Panc1 (cell line): ENCODE data around the gene MCU. TPM values are rescaled to one million over a fixed set of nuclear protein-coding genes. Genes with fewer than 3 reads are reported as not detected.

Source experiments
- ATAC-seq: fragments of 200-7000 bp; cut with Tn5 transposase; 2 replicates; pipeline ENCODE4 v1.9.1; 2020; ENCODE audit warnings: mild to moderate bottlenecking, moderate library complexity
- BruUV-seq: library from RNA; stranded (reverse); fragments of 400-500 nt; replicated peaks from 2 replicates; lab custom pipeline; 2021; lab: Mats Ljungman, UMichigan
- CTCF ChIA-PET: fragments of 300-600 bp; sonication (Branson Sonifier 250); formaldehyde crosslinking; loops from one replicate; lab custom pipeline; 2022; ENCODE audit warnings: antibody characterized with exemption; lab: Charles Lee
- POLR2A ChIA-PET: fragments of 300-600 bp; sonication (Branson Sonifier 250); formaldehyde crosslinking; loops from one replicate; lab custom pipeline; 2022; ENCODE audit warnings: antibody characterized with exemption; lab: Charles Lee
- DNase-seq: peaks from one replicate; pipeline ENCODE4 v3.0.0-alpha.2; 2010; ENCODE audit warnings: low read depth, low spot score
- H3K27ac ChIP-seq: 2 replicates; pipeline ENCODE4 v1.5.1; 2011; ENCODE audit warnings: mild to moderate bottlenecking, low read length, inconsistent platforms
- H3K27me3 ChIP-seq: fragments of 200-500 bp; sonication (Bioruptor generic); 2 replicates; pipeline ENCODE4 v1.6.0; 2014; ENCODE audit warnings: low read length, inconsistent platforms; ENCODE audit not compliant: control insufficient read depth, insufficient read depth
- H3K36me3 ChIP-seq: fragments of 200-500 bp; sonication (Bioruptor generic); 2 replicates; pipeline ENCODE4 v1.5.1; 2014; ENCODE audit warnings: inconsistent platforms, mild to moderate bottlenecking, low read length, moderate library complexity; ENCODE audit not compliant: control insufficient read depth, insufficient read depth
- H3K4me1 ChIP-seq: 2 replicates; pipeline ENCODE4 v1.5.1; 2011; ENCODE audit warnings: inconsistent platforms, mild to moderate bottlenecking, low read length, moderate library complexity; ENCODE audit not compliant: control insufficient read depth, insufficient read depth
- H3K4me3 ChIP-seq, 2 experiments: 2 replicates each; pipeline ENCODE4 v1.5.1; 2011 to 2012; ENCODE audit warnings: low read depth in 2 of 2, low read length in 2 of 2, mild to moderate bottlenecking in 2 of 2, inconsistent platforms in 1 of 2, moderate library complexity in 1 of 2
- H3K9me3 ChIP-seq: fragments of 200-500 bp; sonication (Bioruptor generic); 2 replicates; pipeline ENCODE4 v1.5.1; 2014; ENCODE audit warnings: low read depth, mild to moderate bottlenecking, inconsistent platforms, low read length, moderate library complexity; ENCODE audit not compliant: control insufficient read depth, insufficient read depth
- POLR2AphosphoS5 ChIP-seq: IDR thresholded peaks from 2 replicates; pipeline ENCODE4 v1.6.1; 2012; ENCODE audit warnings: mild to moderate bottlenecking, low read depth, low read length, moderate library complexity
- REST ChIP-seq, 2 experiments: IDR thresholded peaks; 2 replicates each; pipeline ENCODE4 v1.6.1; 2011 to 2012; ENCODE audit warnings: low read depth in 2 of 2, control low read depth in 1 of 2, low read length in 1 of 2, mild to moderate bottlenecking in 1 of 2, moderate library complexity in 1 of 2; ENCODE audit not compliant: insufficient read depth in 1 of 2
- SIN3A ChIP-seq: IDR thresholded peaks from 2 replicates; pipeline ENCODE4 v1.6.1; 2012; ENCODE audit warnings: low read depth, mild to moderate bottlenecking, low read length, moderate library complexity, borderline replicate concordance; ENCODE audit not compliant: insufficient read depth
- TCF7L2 ChIP-seq: IDR thresholded peaks from 2 replicates; pipeline ENCODE4 v1.6.1; 2011; ENCODE audit warnings: mild to moderate bottlenecking, low read depth, low read length, inconsistent platforms
- in situ Hi-C: cut with HindIII; loops from 2 replicates; pipeline ENCODE4 v1.10.0; 2016; ENCODE audit warnings: low sequenced_read_pairs, low pct_unique_long_range_greater_than_20kb
- intact Hi-C: fragments of 100-400 bp; cut with micrococcal nuclease; formaldehyde crosslinking; loops from one replicate; pipeline ENCODE4 v1.10.0; 2022; ENCODE audit not compliant: unreplicated experiment
- total RNA-seq: library from RNA; stranded (reverse); gene quantifications from one replicate; pipeline ENCODE4 v1.2.1, GENCODE V29; 2021; ENCODE audit not compliant: unreplicated experiment
- TF ChIP-seq, protein P1 (sequence below): fragments of 450-650 bp; IDR thresholded peaks from 2 replicates; pipeline ENCODE4 v1.5.1; 2017; ENCODE audit warnings: mild to moderate bottlenecking

The MCU gene
- total RNA-seq, 1 experiment from 2014 or later = 31.6 TPM

GRCh38 chr10:72810976-72811375, 119.0 kb downstream of the MCU start:
- intact Hi-C loops = no loop called here
- TF ChIP-seq TCF7L2 (0 out of 2 replicates have a peak, but pooled peaks have one; percentile 43), REST (IDR thresholded peaks at IDR 0.05; ENCODE audit: insufficient read depth in 1 of 2, low read depth in 2 of 2, low read length in 1 of 2) (no peak), SIN3A (no peak), POLR2AphosphoS5 (no peak)
- TF ChIP-seq, protein P1, sequence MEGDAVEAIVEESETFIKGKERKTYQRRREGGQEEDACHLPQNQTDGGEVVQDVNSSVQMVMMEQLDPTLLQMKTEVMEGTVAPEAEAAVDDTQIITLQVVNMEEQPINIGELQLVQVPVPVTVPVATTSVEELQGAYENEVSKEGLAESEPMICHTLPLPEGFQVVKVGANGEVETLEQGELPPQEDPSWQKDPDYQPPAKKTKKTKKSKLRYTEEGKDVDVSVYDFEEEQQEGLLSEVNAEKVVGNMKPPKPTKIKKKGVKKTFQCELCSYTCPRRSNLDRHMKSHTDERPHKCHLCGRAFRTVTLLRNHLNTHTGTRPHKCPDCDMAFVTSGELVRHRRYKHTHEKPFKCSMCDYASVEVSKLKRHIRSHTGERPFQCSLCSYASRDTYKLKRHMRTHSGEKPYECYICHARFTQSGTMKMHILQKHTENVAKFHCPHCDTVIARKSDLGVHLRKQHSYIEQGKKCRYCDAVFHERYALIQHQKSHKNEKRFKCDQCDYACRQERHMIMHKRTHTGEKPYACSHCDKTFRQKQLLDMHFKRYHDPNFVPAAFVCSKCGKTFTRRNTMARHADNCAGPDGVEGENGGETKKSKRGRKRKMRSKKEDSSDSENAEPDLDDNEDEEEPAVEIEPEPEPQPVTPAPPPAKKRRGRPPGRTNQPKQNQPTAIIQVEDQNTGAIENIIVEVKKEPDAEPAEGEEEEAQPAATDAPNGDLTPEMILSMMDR = no peak
- Histone ChIP-seq H3K4me1 (peaks cover 10% of the 10 kb centered on the region), H3K4me3 (no peak overlapping the region), H3K9me3 (no peaks in the 10 kb centered on the region), H3K27me3 (no peaks in the 10 kb centered on the region), H3K27ac (no peak overlapping the region), H3K36me3 (no peaks in the 10 kb centered on the region)
- BruUV-seq = no TSS peak
- no peak for ATAC-seq
- CTCF ChIA-PET = no interaction called here
- DNase-seq = no peak
- in situ Hi-C loops = no loop called here
- POLR2A ChIA-PET = no interaction called here

- no peaks in the 10 kb centered on the region for H3K36me3 ChIP-seq
- in situ Hi-C loops = no loop called here
- no peaks in the 10 kb centered on the region for H3K27me3 ChIP-seq
- ChIA-PET POLR2A (interaction anchor here (0.6 kb wide), 1 partner anchor 244 kb away, joined by 14 read pairs; no protein-coding TSS in a partner anchor), CTCF (no interaction called here)
- no peak overlapping the region for H3K4me3 ChIP-seq
- BruUV-seq = no TSS peak
- peaks cover 12% of the 10 kb centered on the region for H3K4me1 ChIP-seq
- no peak overlapping the region for H3K27ac ChIP-seq
- intact Hi-C loops = no loop called here
- no peak for ATAC-seq
- no peak for TF ChIP-seq REST (IDR thresholded peaks at IDR 0.05; ENCODE audit: insufficient read depth in 1 of 2, low read depth in 2 of 2, low read length in 1 of 2)
- TF ChIP-seq SIN3A = no peak
- TF ChIP-seq POLR2AphosphoS5 = no peak
- TF ChIP-seq, protein P1 = no peak
- no peak for TF ChIP-seq TCF7L2
- H3K9me3 ChIP-seq = no peaks in the 10 kb centered on the region
- no peak for DNase-seq
Observed at GRCh38 chr10:72812415-72812752, 120.4 kb downstream of the MCU start.
